HEK293 (cell line): ENCODE measurements around the gene EXTL1.

Source experiments
- CTCF ChIA-PET: fragments of 350-600 bp; formaldehyde crosslinking; extraction: SDS; loops from one replicate; lab custom pipeline; 2021; ENCODE audit warnings: antibody characterized with exemption; lab: Yijun Ruan, JAX
- POLR2A ChIA-PET: fragments of 300-600 bp; formaldehyde crosslinking; extraction: SDS; loops from one replicate; lab custom pipeline; 2020; ENCODE audit warnings: antibody characterized with exemption, inconsistent platforms; lab: Yijun Ruan, JAX
- H3K27ac ChIP-seq: fragments of 200-500 bp; sonication (Bioruptor generic); 2 replicates; pipeline ENCODE4 v1.5.1; 2014; ENCODE audit warnings: low read depth, low read length, control low read depth, inconsistent platforms; ENCODE audit errors: extremely low read depth
- H3K36me3 ChIP-seq, 2 experiments: fragments of 200-500 bp in 1 of 2; sonication (Bioruptor generic) in 1 of 2; 1 replicate in 1 of 2; 2 replicates in 1 of 2; pipeline ENCODE4 v1.5.1; 2014 to 2017; ENCODE audit warnings: inconsistent platforms in 2 of 2, low read length in 2 of 2; ENCODE audit not compliant: control insufficient read depth in 2 of 2, insufficient read depth in 1 of 2
- H3K4me1 ChIP-seq: fragments of 200-500 bp; sonication (Bioruptor generic); 2 replicates; pipeline ENCODE4 v1.5.1; 2014; ENCODE audit warnings: mild to moderate bottlenecking, low read length, inconsistent platforms; ENCODE audit not compliant: control insufficient read depth, insufficient read depth
- H3K4me3 ChIP-seq: 2 replicates; pipeline ENCODE4 v1.5.1; 2011; ENCODE audit warnings: low read depth, mild to moderate bottlenecking, control low read depth, low read length, moderate library complexity
- H3K9me3 ChIP-seq: fragments of 200-500 bp; sonication (Bioruptor generic); 2 replicates; pipeline ENCODE4 v1.5.1; 2014; ENCODE audit warnings: low read depth, low read length, inconsistent platforms; ENCODE audit not compliant: control insufficient read depth, insufficient read depth
- GFI1B ChIP-seq: fragments of 450-650 bp; formaldehyde crosslinking; IDR thresholded peaks from 2 replicates; pipeline ENCODE4 v1.5.1; 2016; ENCODE audit warnings: missing biosample characterization, missing genetic modification characterization
- GLIS2 ChIP-seq: fragments of 450-650 bp; formaldehyde crosslinking; IDR thresholded peaks from 2 replicates; pipeline ENCODE4 v1.5.1; 2016; ENCODE audit warnings: missing biosample characterization, missing genetic modification characterization
- MYNN ChIP-seq: fragments of 450-650 bp; formaldehyde crosslinking; IDR thresholded peaks from 2 replicates; pipeline ENCODE4 v1.5.1; 2016; ENCODE audit warnings: missing biosample characterization, missing genetic modification characterization, borderline replicate concordance
- WT1 ChIP-seq: fragments of 450-650 bp; formaldehyde crosslinking; IDR thresholded peaks from 2 replicates; pipeline ENCODE4 v1.5.1; 2016; ENCODE audit warnings: missing biosample characterization, missing genetic modification characterization
- ZBTB20 ChIP-seq: fragments of 450-650 bp; formaldehyde crosslinking; IDR thresholded peaks from 2 replicates; pipeline ENCODE4 v1.5.1; 2016; ENCODE audit warnings: missing biosample characterization, missing genetic modification characterization
- ZFP37 ChIP-seq: fragments of 450-650 bp; formaldehyde crosslinking; IDR thresholded peaks from 2 replicates; pipeline ENCODE4 v1.5.1; 2016; ENCODE audit warnings: missing biosample characterization, missing genetic modification characterization
- ZNF174 ChIP-seq: fragments of 450-650 bp; formaldehyde crosslinking; IDR thresholded peaks from 2 replicates; pipeline ENCODE4 v1.5.0; 2017; ENCODE audit warnings: missing biosample characterization, mild to moderate bottlenecking, missing genetic modification characterization
- ZNF175 ChIP-seq: fragments of 450-650 bp; formaldehyde crosslinking; IDR thresholded peaks from 2 replicates; pipeline ENCODE4 v1.5.1; 2016; ENCODE audit warnings: missing biosample characterization, missing genetic modification characterization
- ZNF19 ChIP-seq: fragments of 450-650 bp; formaldehyde crosslinking; IDR thresholded peaks from 2 replicates; pipeline ENCODE4; 2016; ENCODE audit warnings: missing biosample characterization, missing genetic modification characterization, low read depth
- ZNF248 ChIP-seq: fragments of 450-650 bp; formaldehyde crosslinking; IDR thresholded peaks from 2 replicates; pipeline ENCODE4 v1.5.1; 2017; ENCODE audit warnings: missing biosample characterization, missing genetic modification characterization
- ZNF266 ChIP-seq: fragments of 450-650 bp; formaldehyde crosslinking; IDR thresholded peaks from 2 replicates; pipeline ENCODE4 v1.5.1; 2016; ENCODE audit warnings: missing biosample characterization, missing genetic modification characterization, low read depth
- ZNF37A ChIP-seq: fragments of 450-650 bp; IDR thresholded peaks from 2 replicates; pipeline ENCODE4 v1.5.1; 2018; ENCODE audit warnings: missing biosample characterization, missing genetic modification characterization
- ZNF544 ChIP-seq: fragments of 450-650 bp; formaldehyde crosslinking; IDR thresholded peaks from 2 replicates; pipeline ENCODE4 v1.5.0; 2017; ENCODE audit warnings: missing biosample characterization, missing genetic modification characterization
- ZNF560 ChIP-seq: fragments of 450-650 bp; formaldehyde crosslinking; IDR thresholded peaks from 2 replicates; pipeline ENCODE4 v1.5.1; 2017; ENCODE audit warnings: missing biosample characterization, missing genetic modification characterization, borderline replicate concordance
- ZNF585B ChIP-seq: fragments of 450-650 bp; formaldehyde crosslinking; IDR thresholded peaks from 2 replicates; pipeline ENCODE4 v1.5.1; 2016; ENCODE audit warnings: missing biosample characterization, missing genetic modification characterization
- ZNF610 ChIP-seq: fragments of 450-650 bp; formaldehyde crosslinking; IDR thresholded peaks from 2 replicates; pipeline ENCODE4 v1.5.1; 2016; ENCODE audit warnings: missing biosample characterization, missing genetic modification characterization, borderline replicate concordance
- ZNF621 ChIP-seq: fragments of 450-650 bp; formaldehyde crosslinking; IDR thresholded peaks from 2 replicates; pipeline ENCODE4 v1.5.1; 2017; ENCODE audit warnings: missing biosample characterization, missing genetic modification characterization
- ZNF624 ChIP-seq: fragments of 450-650 bp; formaldehyde crosslinking; IDR thresholded peaks from 2 replicates; pipeline ENCODE4 v1.5.1; 2017; ENCODE audit warnings: missing biosample characterization, missing genetic modification characterization
- ZSCAN16 ChIP-seq: fragments of 450-650 bp; formaldehyde crosslinking; IDR thresholded peaks from 2 replicates; pipeline ENCODE4 v1.5.1; 2016; ENCODE audit warnings: missing biosample characterization, missing genetic modification characterization
- TF ChIP-seq, protein P1 (sequence below): fragments of 450-650 bp; formaldehyde crosslinking; IDR thresholded peaks from 2 replicates; pipeline ENCODE4 v1.5.1; 2016; ENCODE audit warnings: missing biosample characterization, missing genetic modification characterization
- TF ChIP-seq, protein P2 (sequence below): fragments of 450-650 bp; formaldehyde crosslinking; IDR thresholded peaks from 2 replicates; pipeline ENCODE4 v1.5.1; 2016; ENCODE audit warnings: missing biosample characterization, missing genetic modification characterization
- TF ChIP-seq, protein P3 (sequence below): fragments of 450-650 bp; formaldehyde crosslinking; IDR thresholded peaks from 2 replicates; pipeline ENCODE4 v1.5.1; 2016; ENCODE audit warnings: missing biosample characterization, missing genetic modification characterization
- TF ChIP-seq, protein P4 (sequence below): fragments of 450-650 bp; formaldehyde crosslinking; IDR thresholded peaks from 2 replicates; pipeline ENCODE4 v1.5.1; 2017; ENCODE audit warnings: missing biosample characterization, missing genetic modification characterization

EXTL1 gene

DNA sequence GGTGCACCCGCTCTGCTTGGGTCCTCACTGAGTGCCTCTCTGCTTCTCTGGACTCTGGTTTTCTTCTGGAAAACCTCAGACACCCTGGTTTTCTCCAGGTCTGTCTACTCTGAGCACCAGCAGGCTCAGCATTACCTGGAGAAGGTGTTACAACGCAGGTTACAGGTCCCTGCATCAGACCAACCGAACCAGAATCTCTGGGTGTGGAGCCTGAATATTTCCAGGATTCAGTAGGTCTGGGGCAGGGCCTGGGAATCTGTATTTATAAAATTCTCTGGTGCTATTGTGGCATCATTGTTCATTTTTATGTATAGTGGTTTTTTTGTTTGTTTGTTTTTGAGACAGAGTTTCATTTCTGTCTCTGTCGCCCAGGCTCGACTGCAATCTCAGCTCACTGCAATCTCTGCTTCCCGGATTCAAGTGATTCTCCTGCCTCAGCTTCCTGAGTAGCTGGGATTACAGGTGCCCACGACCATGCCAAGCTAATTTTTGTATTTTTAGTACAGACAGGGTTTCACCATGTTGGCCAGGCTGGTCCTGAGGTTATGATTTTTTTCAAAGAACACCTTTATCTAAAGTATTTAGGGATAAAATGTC, 25.8 kb downstream of the EXTL1 start:
- Histone ChIP-seq H3K4me3 (no peak overlapping the region), H3K36me3 (no peaks in the 10 kb centered on the region)
- CTCF ChIA-PET, result interaction anchor here (1.5 kb wide), 1 partner anchor 97 kb away, joined by 3 read pairs; no protein-coding TSS in a partner anchor
- no peak for TF ChIP-seq ZNF174
- peak; percentile 45; the same call in 1 of the 2 replicates for TF ChIP-seq GFI1B (tag by site-specific recombination)
- TF ChIP-seq, protein P1, sequence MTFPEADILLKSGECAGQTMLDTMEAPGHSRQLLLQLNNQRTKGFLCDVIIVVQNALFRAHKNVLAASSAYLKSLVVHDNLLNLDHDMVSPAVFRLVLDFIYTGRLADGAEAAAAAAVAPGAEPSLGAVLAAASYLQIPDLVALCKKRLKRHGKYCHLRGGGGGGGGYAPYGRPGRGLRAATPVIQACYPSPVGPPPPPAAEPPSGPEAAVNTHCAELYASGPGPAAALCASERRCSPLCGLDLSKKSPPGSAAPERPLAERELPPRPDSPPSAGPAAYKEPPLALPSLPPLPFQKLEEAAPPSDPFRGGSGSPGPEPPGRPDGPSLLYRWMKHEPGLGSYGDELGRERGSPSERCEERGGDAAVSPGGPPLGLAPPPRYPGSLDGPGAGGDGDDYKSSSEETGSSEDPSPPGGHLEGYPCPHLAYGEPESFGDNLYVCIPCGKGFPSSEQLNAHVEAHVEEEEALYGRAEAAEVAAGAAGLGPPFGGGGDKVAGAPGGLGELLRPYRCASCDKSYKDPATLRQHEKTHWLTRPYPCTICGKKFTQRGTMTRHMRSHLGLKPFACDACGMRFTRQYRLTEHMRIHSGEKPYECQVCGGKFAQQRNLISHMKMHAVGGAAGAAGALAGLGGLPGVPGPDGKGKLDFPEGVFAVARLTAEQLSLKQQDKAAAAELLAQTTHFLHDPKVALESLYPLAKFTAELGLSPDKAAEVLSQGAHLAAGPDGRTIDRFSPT (tag by site-specific recombination), result no peak
- no peak for TF ChIP-seq ZNF560 (tag by site-specific recombination)
- TF ChIP-seq ZBTB20 (tag by site-specific recombination), result peak; percentile 60
- TF ChIP-seq, all 188 proteins: peak for 2
- H3K27ac ChIP-seq, result no peak overlapping the region
- no peaks in the 10 kb centered on the region for H3K4me1 ChIP-seq
- no peaks in the 10 kb centered on the region for H3K9me3 ChIP-seq
- POLR2A ChIA-PET, result no interaction called here

DNA sequence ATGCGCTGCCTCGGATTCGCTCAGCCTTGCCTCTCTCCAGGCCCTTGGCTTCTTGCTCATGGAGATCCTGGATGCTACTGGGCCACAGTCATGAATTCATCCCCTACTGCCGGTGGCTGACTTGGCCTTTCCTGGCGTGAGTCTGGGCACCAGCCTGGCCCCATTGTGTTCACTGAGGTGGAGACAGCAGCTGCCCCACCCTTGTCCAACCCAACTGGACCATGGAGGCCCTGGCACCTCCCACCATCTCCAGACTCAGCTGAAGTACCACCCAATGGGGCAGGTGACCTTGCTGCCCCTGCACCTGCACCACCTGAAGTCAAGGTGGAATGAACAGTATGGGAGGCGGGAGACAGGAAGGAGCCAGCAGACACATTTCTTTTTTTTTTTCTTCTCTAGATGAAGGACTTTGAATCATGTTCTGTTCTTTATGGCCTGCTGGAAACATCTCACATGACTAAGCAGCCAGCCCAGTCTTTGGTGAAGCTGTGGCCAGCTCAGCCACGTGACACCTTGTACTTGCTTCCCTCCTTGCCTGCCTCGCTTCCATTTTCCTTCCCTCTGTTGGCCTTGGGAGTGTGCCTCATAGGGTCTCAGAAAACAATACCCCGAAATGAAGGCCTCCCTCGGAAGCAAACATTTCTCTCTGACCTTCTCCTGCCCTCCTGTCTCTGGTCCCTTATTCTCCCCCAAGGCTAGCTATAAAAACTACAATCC, 28.1 kb downstream of the EXTL1 start:
- POLR2A ChIA-PET, result no interaction called here

DNA sequence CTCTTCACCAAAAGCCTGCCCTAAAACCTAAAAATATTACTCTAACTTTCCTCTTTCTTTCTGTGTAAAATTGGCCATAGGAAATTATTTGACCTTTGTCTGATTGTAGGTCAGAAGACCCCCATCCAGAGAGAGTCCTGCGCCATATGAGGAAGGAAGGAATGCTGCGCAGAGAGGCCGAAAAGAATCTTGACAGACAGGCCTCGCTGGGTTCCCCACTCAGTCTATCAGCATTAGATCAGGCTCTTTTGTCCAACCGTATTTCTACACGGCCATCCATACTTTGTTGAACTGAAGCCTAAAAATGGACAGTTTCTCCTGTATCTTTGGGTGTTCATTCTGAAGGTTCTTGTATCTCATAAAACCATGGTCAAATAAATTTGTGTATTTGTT, 28.7 kb downstream of the EXTL1 start:
- Histone ChIP-seq H3K9me3 (no peaks in the 10 kb centered on the region), H3K4me1 (no peaks in the 10 kb centered on the region), H3K27ac (no peak overlapping the region), H3K4me3 (no peak overlapping the region), H3K36me3 (no peaks in the 10 kb centered on the region)
- POLR2A ChIA-PET, result interaction anchor here (0.7 kb wide), 1 partner anchor 1087 kb away, joined by 5 read pairs; no protein-coding TSS in a partner anchor
- TF ChIP-seq WT1, result no peak
- TF ChIP-seq ZNF248 (tag by site-specific recombination), result no peak
- TF ChIP-seq ZNF37A (tag by site-specific recombination), result no peak
- TF ChIP-seq ZNF175 (tag by site-specific recombination), result no peak
- TF ChIP-seq GLIS2 (tag by site-specific recombination), result no peak
- TF ChIP-seq ZSCAN16 (tag by site-specific recombination), result no peak
- TF ChIP-seq ZNF544 (tag by site-specific recombination), result no peak
- TF ChIP-seq, protein P2, sequence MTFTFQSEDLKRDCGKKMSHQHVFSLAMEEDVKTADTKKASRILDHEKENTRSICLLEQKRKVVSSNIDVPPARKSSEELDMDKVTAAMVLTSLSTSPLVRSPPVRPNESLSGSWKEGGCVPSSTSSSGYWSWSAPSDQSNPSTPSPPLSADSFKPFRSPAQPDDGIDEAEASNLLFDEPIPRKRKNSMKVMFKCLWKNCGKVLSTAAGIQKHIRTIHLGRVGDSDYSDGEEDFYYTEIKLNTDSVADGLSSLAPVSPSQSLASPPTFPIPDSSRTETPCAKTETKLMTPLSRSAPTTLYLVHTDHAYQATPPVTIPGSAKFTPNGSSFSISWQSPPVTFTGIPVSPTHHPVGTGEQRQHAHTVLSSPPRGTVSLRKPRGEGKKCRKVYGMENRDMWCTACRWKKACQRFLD (tag by site-specific recombination), result no peak
- no peak for TF ChIP-seq ZNF621
- CTCF ChIA-PET, result interaction anchor here (1.3 kb wide), 1 partner anchor 14 kb away, joined by 4 read pairs; no protein-coding TSS in a partner anchor

More for the DNA sequence above, 28.1 kb downstream of the EXTL1 start:
- Histone ChIP-seq H3K27ac (no peak overlapping the region), H3K36me3 (no peaks in the 10 kb centered on the region), H3K9me3 (no peaks in the 10 kb centered on the region), H3K4me3 (no peak overlapping the region), H3K4me1 (no peaks in the 10 kb centered on the region)
- no peak for TF ChIP-seq ZNF19 (tag by site-specific recombination)
- TF ChIP-seq ZNF624, result no peak
- no peak for TF ChIP-seq MYNN (tag by site-specific recombination)
- TF ChIP-seq, protein P3, sequence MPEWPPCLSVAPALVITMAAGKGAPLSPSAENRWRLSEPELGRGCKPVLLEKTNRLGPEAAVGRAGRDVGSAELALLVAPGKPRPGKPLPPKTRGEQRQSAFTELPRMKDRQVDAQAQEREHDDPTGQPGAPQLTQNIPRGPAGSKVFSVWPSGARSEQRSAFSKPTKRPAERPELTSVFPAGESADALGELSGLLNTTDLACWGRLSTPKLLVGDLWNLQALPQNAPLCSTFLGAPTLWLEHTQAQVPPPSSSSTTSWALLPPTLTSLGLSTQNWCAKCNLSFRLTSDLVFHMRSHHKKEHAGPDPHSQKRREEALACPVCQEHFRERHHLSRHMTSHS (tag by site-specific recombination), result no peak
- no peak for TF ChIP-seq ZNF610 (tag by site-specific recombination)
- TF ChIP-seq ZNF266, result no peak
- TF ChIP-seq, protein P2 (tag by site-specific recombination), result no peak
- no peak for TF ChIP-seq ZFP37 (tag by site-specific recombination)
- TF ChIP-seq, protein P4, sequence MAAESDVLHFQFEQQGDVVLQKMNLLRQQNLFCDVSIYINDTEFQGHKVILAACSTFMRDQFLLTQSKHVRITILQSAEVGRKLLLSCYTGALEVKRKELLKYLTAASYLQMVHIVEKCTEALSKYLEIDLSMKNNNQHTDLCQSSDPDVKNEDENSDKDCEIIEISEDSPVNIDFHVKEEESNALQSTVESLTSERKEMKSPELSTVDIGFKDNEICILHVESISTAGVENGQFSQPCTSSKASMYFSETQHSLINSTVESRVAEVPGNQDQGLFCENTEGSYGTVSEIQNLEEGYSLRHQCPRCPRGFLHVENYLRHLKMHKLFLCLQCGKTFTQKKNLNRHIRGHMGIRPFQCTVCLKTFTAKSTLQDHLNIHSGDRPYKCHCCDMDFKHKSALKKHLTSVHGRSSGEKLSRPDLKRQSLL (tag by site-specific recombination), result no peak
- TF ChIP-seq ZNF585B (tag by site-specific recombination), result no peak
- CTCF ChIA-PET, result interaction anchor here (0.6 to 1.3 kb wide), 2 partner anchors 13 to 314 kb away, joined by 4 read pairs; no protein-coding TSS in a partner anchor
